GM21737 (cell line): Measurements from ENCODE around the gene ATF4.

Experiments
- ATAC-seq: cut with Tn5 transposase; IDR thresholded peaks from one replicate; pipeline ENCODE4 v1.9.1; 2021; ENCODE audit warnings: mild to moderate bottlenecking, moderate library complexity; ENCODE audit not compliant: unreplicated experiment

ATF4 gene

DNA sequence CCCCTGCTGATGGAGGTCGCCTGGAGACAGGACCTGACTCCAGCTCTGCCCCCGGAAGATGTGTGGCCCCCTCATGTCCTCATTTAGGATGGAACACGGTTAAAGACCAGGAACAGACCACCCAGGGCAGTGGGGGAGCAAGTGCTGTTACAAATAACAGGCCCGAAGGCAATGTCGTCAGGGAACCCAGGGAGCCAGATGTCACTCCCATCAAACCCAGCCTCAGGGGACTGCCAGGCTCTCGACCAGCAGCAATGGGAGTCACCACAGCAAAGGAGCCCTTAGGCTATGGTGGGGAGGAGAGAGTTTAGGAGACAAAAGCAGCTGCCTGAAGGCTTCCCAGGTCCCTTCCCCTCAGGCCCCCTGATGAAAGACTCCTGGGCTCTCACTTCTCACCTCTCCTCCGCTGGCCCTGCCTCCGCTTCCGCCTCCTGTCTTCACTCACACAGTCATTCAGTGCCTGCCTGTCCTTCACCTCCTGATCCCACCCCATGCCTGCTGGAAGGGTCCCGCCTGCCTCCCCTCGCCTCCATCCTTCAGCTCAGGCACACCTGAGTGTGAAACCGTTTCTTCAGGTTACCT, 7.8 kb downstream of the ATF4 start:
- ATAC-seq = no peak

DNA sequence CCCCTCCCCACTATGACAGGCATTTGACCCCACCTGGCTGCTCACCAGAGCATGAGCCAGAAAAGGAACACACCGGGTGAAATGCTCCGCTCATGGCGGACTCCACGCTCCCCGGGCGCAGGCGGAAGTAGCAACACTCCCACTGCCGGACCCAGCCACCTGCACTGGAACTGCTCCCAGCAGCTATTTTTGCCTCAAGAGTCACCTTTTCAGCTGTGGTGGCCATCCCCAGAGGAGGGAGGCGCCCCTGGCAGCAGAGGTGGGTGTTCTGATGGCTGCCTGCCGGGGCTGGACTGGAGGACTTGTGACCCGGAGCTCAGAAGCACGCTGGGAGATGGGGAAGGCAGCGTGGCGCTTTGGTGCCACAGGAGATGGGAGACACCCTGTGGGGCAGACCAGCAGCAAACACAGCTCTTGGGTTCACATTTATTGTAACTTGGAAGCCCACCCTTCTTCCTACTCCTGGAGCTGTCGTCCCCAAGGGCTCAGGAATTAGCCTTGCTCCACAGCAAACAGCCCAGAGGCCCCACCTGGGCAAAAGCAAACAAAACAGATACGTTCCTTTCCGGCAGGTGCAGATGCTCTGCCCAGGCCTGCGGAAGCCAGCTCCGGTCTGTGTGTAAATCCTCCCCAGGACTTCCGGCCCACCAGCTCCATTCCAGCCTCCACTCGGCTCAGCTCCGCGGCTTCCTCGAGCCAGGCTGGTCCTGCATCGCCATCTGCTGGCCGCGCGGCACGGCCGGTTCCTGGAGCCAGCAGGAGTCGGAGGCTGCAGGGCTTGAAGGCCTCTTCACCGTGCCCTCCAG, 8.5 kb downstream of the ATF4 start:
- no peak for ATAC-seq

DNA sequence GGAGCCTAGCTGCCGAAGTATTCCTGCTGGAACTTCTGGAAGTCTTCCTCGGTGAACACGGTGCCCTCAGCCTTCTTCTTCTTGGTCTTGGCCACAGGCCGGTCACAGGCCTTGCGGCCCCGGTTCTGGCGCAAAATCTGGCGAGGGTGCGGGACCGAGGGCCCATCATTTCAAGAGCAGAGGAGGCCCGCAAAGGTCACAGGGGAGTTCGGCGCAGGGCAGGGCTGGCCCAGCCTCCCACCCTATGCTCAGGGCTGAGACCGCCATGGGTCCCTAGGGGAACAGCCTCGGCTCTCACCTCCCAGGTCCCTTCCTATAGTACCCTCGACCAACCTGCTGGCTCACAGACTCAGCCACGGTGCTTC, 9.1 kb downstream of the ATF4 start:
- ATAC-seq = no peak

DNA sequence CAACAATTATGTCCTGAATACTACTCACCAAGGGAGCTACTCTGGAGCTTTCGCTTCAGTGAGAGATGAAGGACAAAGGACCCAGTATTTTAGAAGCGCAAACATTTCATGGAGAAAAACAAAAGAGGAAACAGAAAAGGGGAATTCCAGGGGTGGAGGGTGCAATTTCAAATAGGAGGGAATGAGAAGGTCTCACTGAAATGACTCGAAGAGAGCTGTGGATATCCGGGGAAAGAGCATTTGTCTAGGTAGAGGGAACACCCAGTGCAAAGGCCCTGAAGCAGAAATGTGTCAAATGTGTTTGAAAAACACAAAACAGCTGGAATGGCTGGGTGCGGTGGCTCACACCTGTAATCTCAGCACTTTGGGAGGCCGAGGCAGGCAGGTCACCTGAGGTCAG, 9.8 kb downstream of the ATF4 start:
- ATAC-seq = no peak

DNA sequence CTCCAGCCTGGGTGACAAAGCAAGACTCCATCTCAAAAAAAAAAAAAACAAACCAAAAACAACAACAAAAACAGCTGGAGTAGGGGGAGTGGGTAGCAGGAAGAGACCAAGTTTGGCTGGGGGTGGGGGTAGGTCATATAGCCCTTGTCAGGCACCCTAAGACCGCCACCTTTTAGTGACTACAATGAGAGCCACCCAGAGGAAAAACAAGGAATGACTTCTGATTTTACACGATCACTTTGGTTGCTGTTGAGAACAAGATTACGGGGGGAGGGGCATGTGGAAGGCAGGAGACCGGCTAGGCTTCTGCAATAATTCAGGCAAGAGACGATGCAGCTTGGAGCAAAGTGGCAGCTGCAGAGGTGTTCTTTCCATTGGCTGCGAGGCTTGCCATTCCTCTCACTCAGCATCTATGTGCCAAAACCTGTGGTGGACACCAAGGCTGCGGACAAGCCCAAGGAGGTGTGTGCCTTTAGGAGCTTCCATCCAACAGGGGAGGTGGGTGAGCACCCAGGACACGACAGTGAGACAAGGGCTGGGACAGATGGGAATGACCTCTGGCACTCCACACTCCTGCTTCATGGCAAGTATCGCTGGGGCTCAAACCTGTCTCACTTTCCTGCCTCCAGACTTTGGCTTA, 10.4 kb downstream of the ATF4 start:
- ATAC-seq = no peak

DNA sequence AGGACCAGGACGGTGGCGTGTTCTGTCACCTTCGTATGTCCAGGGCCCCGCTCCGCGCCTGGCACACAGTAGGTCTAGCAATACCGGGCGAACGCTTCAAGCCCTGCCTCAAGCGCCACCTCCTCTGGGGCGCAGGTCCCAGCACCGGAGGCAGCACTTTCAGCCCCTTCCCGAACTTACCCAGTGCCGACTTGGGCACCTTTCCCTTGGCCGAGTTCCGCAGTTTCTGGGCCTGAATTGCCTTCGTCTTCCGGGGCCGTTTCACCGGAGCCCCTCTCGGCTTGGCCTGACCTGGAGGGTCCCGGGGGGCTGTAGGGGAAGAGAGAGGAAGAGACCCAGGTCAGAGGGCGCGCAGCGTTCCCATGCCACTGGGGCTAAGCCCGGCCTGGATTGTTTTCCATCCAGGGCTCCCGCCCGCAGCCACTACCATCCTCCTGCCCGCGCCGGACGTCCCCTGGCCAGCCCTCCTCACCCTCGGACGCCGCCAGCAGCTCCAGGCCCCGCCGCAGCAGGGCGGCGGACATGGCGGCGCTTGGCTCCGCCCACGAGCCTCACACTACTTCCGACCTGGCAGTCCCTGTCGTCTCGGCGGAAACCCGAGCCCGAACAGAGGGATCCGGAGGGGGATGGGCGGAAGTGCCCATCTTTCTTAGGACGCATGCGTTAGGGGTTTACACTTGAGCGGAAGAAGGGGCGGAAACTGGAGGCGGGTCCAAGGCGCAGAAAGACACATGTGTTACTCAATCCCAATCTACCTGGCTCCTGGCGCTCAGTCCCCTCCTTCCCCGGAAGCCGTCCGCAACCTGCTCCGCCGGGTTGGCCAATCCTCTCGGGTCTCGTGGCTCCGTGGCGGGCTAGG, 12.1 kb downstream of the ATF4 start, which contains the start of gene RPS19BP1:
TSS of gene RPS19BP1 (minus strand) at position 534 of the 859 bp plus-strand sequence. CDS start at position 524, 10 bp downstream.
- ATAC-seq = peak; percentile 67

DNA sequence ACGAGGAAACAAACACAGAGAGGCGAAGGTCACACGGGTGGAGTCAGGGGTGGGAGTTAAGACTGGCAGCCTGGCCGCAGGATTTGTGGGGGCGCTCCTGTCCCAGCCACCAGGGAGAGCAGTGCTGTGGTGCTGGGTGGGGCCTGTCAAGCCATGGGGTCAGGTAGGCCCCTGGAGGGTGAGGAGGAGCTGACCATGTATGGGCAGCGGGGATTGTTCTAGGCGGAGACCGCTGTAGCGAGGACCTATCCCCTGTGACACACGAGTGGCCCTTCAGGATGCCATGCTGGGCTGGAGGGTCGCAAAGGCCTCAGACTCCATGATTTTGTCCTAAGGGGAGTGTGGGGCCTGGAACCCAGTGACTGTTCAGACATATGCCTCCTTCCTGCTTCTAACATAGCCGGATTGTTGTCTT, 13.7 kb downstream of the ATF4 start:
- ATAC-seq = no peak

DNA sequence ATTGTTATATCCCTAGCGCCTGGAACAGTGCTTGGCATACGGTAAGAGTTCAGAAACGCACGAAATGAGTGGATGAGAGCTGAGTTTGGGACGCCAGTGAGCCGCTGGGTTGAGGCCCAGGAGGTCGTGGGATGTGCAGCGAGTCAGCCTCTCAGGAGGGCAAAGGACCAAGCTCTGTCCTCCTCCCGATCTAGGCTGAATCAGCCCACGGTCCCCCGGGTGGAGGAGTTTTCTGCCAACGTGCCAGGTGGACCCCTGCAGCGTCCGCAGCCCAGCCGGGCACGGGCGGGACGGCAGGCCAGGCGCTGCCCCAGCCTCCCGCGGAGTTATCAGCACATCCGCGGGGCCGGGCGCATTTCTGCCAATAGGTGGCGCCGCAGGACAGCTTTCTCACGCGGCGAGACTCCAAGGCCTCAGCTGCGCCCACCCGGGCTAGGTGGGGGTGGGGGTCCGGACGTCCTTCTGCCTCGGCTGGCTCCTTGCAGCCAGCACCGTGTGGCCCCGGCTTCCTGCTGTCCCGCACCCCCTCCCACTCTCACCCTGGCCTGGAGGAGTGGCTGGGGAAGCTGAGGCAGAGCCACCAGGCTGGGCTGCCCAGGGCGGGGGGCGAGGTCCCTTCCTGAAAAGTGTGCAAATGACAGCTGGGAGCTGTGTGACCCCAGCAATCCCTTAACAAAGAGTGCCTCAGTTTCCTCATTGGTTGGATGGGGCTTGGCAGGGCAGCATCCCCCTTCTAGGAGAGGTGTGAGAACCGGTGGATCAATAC, 14.4 kb downstream of the ATF4 start:
- ATAC-seq = no peak

DNA sequence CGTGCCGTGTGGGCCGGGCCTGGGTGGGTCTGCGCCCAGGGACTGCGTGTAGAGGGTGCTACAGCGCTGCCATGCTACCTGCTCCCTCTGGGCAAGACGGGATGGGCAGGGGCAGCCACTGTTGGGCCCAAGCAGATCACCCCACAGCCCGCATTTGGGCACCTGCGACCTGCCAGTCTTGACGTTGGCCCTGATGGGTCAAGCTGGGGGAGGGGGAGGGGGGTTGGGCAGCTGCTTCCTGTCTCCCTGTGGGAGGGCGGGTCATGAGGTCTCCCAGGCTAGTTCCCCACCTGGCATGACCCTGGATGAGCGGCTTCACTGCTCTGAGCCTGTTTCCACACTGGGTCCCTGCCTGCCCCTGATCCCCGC, 15.0 kb downstream of the ATF4 start:
- ATAC-seq = no peak

DNA sequence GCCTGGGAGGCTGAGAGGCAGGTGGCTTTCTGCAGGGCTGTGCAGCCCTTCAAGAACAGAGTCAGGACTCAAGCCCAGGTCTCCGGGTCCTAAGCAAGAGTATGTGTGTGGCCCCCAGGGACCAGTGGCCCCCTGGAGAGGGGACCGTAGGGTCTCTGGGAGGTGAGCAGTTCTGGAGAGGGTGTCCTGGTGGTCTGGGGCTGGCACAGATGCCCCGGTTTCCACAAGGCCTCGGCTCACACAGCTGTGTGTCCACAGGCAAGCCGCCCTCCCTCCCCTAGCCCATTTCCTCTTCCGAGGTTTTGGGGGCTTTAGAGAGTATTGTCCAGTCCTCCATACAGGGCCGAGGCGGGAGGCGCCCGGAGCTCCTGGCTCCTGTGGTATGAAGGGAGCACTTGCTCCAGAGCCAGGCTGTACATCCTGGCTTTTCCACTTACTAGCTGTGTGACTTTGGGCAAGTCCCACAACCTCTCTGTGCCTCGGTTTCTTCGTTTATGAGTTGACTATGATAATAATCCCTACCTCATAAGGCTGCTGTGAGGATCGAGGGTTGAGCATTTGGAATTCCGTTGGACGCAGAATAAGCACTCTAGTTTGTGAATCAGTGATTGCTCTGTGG, 15.6 kb downstream of the ATF4 start:
- ATAC-seq = no peak

DNA sequence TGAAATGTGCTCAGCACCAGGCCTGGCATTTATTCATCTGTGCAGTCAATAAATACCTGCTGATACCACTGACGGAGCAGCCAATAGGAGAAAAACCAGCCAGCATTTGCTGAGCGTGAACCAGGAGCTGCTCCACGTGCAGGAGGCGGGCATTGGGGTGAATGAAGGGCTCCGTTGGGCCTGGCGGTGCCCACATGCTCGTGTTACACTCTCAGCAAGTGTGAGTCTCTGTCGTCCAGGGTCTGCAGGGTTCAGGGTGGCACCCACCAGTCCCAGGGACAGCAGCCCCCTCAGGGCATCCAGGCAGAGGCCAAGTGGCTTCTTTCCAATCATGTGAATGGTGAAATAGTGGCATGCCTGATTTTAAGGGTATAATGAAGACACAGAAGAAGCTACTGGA, 16.3 kb downstream of the ATF4 start:
- no peak for ATAC-seq

DNA sequence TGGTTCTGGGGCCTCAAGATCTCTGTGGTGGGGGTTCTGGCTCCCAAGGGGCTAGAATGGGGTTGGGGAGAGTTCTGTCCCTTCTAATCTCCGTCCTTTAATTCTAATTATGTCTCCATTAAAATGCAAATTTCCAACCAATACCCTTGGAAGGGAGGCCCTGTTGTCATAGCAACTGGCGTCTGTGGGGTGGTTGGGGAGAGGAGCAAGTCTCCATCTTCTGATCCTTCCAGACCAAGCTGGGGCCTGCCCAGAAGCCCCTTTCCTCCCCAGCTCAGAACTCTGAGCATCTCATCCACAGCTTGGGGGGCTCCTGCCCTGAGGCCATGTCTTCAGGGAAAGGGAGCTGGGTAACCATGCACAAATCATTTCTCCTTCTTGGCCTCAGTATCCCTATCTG, 17.6 kb downstream of the ATF4 start:
- ATAC-seq = no peak

DNA sequence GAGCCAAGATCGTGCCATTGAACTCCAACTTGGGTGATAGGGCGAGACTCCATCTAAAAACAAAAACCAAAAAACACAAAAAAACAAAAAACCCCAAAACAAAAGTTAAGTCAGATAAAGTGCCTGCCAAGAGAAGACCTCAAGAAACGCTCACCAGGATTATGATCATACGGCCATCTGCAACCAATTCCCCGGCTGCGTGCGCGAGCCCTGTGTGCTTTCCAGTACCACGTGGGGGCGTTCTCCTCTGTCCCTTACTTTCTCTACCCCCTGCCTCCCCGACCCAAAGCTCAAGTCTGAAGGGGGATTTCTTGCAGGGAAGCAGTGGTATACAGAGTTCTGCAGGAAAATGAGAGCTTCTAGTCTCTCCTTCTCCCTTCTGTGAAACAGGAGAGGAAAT, 22.7 kb downstream of the ATF4 start:
- ATAC-seq = no peak

DNA sequence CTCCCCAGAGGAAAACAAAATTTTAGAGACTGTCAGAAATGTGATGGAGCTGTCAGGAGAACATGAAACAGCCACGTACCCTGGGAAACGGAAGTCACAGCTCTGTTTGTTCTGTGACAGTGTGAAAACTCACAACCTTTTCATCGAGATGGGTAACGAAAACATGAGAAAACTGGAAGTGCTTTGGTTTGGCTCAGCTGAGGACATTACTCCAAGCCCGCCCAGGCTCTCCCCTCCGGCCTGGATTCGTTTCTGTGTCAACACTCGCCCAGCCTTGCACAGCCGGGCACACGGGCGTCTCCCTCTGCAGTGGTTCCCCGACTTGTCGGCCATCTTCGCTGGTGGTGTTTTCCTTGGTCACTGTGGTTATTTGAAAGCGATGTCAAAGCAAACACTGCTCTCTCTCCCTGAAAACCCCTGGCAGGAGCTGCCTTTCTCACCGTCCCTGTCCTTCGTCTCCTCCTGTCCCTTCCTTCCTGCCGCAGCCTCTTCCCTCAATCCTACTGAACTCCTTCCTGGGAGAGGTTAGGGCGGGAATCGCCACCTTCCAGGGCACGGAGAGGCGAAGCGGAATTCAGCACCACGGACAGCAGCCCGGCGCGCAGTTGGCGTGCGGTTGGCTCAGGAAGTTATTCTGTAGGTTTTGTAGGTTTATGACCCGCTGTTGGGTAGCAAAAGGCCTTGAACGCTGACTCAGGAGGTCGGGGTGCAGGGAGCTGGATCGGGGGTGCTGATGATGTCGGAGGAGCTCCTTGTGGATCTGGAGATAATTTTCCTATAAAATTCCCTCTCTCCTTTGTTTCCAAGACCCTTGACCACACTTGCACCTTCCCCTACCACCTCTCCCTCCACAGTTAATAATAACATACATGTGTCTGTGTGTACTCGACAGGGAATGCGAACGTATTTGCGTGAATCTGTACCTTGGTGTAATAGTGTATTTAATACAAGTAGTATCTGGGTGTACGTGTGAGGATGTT, 25.3 kb downstream of the ATF4 start:
- no peak for ATAC-seq

DNA sequence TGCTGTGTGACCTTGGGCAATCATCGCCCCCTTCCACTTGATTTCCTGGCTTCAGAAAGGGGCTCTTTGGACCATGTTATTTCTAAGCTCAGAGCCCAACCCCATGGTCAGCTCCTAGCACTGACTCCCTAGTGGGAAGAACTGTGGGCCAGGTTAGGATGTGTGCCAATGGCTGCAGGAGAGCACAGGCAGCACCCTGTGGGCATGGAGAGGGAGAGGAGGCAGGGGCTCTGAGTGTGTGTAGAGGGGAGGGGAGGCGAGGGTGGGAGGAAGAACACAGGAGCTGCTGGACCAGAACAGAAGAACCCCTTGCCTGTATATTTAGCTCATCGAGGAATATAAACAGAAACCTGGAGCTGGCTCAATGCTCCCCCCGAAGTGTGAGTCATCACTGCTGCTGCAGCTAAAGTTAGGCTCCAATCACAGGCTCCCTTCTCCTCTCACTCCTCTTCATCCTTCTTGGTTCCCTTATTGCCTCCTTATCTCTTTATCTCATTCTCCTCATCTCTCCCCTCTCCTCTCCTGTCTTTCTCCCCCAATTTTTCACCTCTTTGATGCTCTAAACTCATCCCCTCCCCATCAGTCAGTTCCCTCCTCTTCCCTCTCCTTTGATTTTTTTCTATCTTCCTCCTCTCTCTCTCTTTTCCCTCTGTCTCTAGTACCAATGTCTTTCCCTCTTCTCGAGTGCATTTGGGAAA, 26.7 kb downstream of the ATF4 start:
- ATAC-seq = no peak

DNA sequence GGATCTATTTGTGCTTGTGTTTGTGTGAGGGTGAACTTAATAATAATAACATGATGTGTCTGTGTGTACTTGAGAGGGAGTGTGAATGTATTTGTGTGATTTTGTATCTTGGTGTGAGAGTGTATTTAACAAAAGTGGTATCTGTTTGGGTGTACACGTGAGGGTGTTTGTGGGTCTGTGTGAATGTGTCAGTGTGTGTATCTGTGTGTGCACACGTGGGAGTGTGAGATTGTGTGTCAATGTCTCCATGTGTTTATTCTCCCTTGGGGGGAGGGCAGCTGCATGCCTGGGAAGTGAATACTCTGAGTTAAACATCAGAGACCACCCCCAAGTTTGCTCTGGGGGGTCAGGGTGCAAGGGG, 27.2 kb downstream of the ATF4 start:
- ATAC-seq = no peak

DNA sequence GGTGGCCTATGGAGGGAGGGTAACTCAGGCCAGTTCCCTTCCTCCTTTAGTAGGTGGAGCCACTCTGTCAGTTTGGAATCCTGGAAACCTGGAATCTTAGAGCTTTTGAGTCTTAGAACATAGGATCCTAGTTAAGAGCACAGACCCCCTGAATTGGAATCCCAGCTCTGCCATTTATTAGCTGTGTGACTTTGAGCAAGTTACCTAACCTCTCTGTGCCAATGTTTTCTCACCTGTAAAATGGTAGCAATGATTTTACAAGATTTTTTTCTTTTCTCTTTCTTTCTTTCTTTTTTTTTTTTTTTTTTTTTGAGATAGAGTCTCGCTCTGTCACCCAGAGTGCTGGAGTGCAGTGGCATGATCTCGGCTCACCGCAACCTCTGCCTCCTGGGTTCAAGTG, 33.1 kb downstream of the ATF4 start:
- no peak for ATAC-seq

DNA sequence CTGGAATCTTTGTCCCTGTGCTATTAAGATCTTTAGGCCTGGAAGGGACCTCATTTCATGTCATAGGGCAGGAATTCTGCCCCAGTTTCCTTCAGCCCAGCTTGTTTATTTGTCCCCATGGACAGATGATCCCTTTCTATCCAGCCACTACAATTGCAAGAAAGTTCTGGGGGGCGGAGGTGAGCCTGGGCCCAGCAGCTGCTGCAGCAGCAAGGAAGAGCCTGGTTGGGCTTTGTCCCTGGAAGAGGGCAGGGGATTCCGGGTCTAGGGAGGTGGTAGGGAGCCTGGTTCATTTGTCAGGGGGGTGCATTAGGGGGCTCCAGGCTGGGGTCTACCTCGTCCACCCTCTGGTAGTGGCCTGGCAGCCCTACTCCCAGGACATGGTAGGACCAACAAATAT, 33.8 kb downstream of the ATF4 start:
- no peak for ATAC-seq
